Measurements from ENCODE around the gene ITGAL. TPM values are rescaled to one million over a fixed set of nuclear protein-coding genes. Genes with fewer than 3 reads are reported as not detected.

The ITGAL gene
- total RNA-seq, 4 donors from 2014 or later: 1.8 to 33.7 (median 6.7) TPM

DNA sequence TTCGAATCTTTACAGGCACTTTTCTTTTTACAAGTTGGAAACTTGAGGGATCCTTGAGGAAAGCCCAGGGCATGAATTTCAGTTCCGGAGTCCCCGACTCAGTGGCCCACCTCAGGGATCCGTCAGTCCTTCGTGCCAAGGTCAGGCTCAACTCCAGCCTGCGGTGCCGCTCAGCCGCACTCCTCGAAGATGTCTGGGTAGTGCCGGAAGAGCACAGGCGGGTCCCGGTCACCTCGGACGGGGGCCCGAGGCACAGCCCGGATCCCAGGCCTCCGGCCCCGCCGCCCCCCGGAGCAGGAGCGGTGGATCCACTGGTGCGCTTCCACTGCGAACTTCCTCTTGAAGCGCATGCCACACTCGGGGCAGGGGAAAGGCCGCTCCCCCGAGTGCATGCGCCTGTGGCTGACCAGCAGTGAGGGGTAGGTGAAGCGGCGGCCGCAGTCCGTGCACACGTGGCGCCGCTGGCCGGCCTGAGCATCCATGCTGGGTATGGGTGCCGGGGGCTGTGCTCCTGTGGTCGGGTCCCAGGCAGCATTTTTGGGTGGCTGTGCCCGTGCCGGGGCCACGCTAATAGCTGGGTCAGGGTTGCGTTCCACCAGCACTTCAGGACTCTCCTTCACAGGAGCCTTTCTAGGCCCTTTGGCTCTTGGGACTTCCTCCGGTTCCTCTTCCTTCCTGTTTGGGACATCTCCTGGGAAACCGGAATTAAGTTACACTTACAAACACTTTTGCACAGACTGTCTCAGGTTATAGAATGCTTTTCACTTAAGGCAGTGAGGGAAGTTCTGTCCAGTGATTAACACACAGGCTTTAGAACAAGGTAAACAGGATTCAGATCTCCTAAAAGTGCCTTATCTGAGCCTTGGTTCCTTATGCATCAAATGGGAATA, 97.4 kb downstream of the ITGAL start:
- in situ Hi-C loops (cut with MboI; ENCODE audit: low pct_ligation_motif_present in 1 of 4, low pct_unique_long_range_greater_than_20kb in 1 of 4, low sequenced_read_pairs in 3 of 4): loop anchor here in 2 of 4 donors (10.0 to 25.0 kb wide), 2 partner anchors 65 to 133 kb away; partner anchors contain the start of genes DCTPP1 (in 1 of the 2) and SEPHS2 (in 1 of the 2)
- 80 to 94% methylated on average over 5 to 44 of the region's 44 CpGs for WGBS, 2 donors (ENCODE audit: low coverage in 1 of 2)

DNA sequence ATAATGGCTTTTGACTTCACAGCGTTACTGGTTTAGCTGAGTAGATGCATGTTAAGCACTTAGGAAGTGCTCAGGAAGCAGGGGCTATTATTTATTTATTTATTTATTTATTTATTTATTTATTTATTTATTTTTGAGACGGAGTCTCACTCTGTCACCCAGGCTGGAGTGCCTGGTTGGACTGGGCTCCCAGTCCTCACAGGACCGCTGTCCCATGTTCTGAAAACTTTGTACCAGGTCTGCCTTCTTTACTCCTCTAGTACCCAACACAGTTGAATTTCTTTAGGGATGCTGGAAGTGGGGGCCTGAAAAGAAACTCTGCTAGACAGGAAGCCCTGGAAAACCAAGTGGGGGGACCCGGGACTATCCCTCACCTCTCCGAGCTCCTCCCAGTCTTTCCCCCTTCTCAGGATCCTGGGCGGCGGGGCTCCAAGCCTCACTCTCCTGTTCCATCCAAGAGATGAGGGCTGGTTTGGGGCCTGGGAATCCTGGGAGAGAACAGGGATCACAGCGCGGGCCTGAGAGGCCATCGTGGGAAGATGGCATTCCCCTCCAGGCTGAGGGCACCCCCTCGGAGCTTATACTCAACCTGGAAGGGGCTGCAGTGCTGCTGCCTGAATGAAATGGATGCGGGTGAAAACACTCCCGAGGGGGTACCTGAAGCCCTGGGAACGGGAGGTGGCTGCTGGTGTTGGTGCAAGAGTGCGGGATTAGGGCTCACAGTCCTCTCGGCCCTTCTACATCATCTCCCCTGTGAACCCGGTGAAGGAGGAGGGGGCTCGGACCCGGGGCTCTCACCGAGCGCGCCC, 98.3 kb downstream of the ITGAL start:
- H3K4me1 ChIP-seq: peaks cover 12 to 34% (median 24%) of the 10 kb centered on the region in 4 donors
- DNase-seq: no peak
- intact Hi-C loops (cut with DNase I; ENCODE audit: low total_unique reads) (loop anchor here (10.0 kb wide), 1 partner anchor 54 kb away; no protein-coding TSS in a partner anchor), in situ Hi-C loops (cut with MboI; ENCODE audit: low pct_ligation_motif_present in 1 of 4, low pct_unique_long_range_greater_than_20kb in 1 of 4, low sequenced_read_pairs in 3 of 4) (loop anchor here in 2 of 4 donors (10.0 to 25.0 kb wide), 2 partner anchors 64 to 134 kb away; partner anchors contain the start of genes DCTPP1 (in 1 of the 2) and SEPHS2 (in 1 of the 2))
- peak overlapping the region; percentile 99 to 100 (median 99) for H3K27ac ChIP-seq
- no peaks in the 10 kb centered on the region for H3K9me3 ChIP-seq
- TF ChIP-seq CTCF (IDR thresholded peaks at IDR 0.05) (no peak), POLR2A (IDR thresholded peaks at IDR 0.05) (no peak), EP300 (IDR thresholded peaks at IDR 0.05; ENCODE audit: low read depth) (no peak), POLR2AphosphoS5 (IDR thresholded peaks at IDR 0.05) (peak in 1 of 3 donors; percentile 16)
- H3K36me3 ChIP-seq: no peaks in the 10 kb centered on the region
- peak overlapping the region; percentile 81 to 92 (median 82) for H3K4me3 ChIP-seq
- WGBS, 2 donors (ENCODE audit: low coverage in 1 of 2): 7 to 67% methylated on average over 1 to 22 of the region's 22 CpGs
- no peaks in the 10 kb centered on the region for H3K27me3 ChIP-seq

More for the DNA sequence above, 97.4 kb downstream of the ITGAL start:
- Histone ChIP-seq H3K4me1 (peaks cover 12 to 34% (median 24%) of the 10 kb centered on the region in 4 donors), H3K27me3 (no peaks in the 10 kb centered on the region), H3K4me3 (peak overlapping the region in 1 of 4 donors; percentile 81), H3K36me3 (no peaks in the 10 kb centered on the region), H3K9me3 (no peaks in the 10 kb centered on the region), H3K27ac (peak overlapping the region; percentile 99 to 100 (median 99))
- TF ChIP-seq POLR2AphosphoS5 (IDR thresholded peaks at IDR 0.05) (no peak), CTCF (IDR thresholded peaks at IDR 0.05) (no peak), POLR2A (IDR thresholded peaks at IDR 0.05) (no peak), EP300 (IDR thresholded peaks at IDR 0.05; ENCODE audit: low read depth) (no peak)
- intact Hi-C loops (cut with DNase I; ENCODE audit: low total_unique reads): loop anchor here (10.0 kb wide), 1 partner anchor 55 kb away; no protein-coding TSS in a partner anchor
- no peak for DNase-seq

DNA sequence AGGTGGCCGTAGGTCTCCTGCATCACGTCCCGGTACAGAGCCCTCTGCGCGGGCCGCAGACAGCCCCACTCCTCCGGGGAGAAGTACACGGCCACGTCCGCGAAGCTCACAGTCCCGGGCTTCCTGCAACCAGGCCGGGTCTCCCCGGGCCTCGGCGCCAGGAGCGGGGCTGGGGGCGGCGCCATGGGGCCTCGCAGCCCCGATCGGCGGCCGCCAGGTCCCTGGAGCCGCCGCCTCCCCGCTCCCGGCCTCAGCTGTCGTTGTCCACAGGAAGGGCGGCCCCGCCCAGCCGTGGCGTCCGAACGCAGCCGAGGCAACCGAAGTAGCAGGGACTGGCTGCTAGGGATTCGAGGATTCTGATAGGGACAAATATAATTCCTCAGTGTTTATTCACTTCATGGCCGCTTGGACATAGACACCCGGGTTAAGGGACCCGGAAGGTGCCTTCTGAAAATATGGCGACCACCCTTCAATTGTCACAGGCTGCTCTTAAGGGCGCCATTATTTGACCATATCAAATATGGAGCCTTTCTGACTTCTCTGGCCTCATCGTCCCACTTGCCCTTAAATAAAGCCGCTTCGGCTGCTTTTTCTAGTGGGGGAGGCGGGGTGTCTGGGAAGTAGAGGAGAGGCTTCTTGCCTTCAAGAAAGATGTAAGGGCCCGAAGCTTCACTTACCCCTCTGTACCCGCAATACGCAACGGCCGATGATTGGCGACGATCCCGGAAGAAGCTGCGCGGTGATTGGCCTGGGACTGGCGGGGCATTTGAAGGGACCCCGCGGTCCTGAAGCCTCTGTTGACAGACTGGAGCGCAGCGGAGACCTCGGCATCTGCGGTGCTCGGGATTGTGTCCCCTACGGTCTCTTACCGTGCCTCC, 99.1 kb downstream of the ITGAL start, which contains the start of gene ZNF688:
Gene ZNF688, minus strand, starts transcription at position 270 of the 878 bp plus-strand sequence. Its CDS starts 85 bp downstream, at position 185.
- intact Hi-C loops (cut with DNase I; ENCODE audit: low total_unique reads): loop anchor here (10.0 kb wide), 1 partner anchor 53 kb away; no protein-coding TSS in a partner anchor
- TF ChIP-seq CTCF (IDR thresholded peaks at IDR 0.05) (peak in 1 of 5 experiments; percentile 39), POLR2AphosphoS5 (IDR thresholded peaks at IDR 0.05) (peak; percentile 66 to 84 (median 73)), EP300 (IDR thresholded peaks at IDR 0.05; ENCODE audit: low read depth) (no peak), POLR2A (IDR thresholded peaks at IDR 0.05) (peak; percentile 74)
- peak; percentile 96 for DNase-seq
- in situ Hi-C loops (cut with MboI; ENCODE audit: low pct_ligation_motif_present in 1 of 4, low pct_unique_long_range_greater_than_20kb in 1 of 4, low sequenced_read_pairs in 3 of 4): loop anchor here in 2 of 4 donors (10.0 to 25.0 kb wide), 2 partner anchors 63 to 134 kb away; partner anchors contain the start of genes DCTPP1 (in 1 of the 2) and SEPHS2 (in 1 of the 2)
- Histone ChIP-seq H3K27ac (peak within 1 kb of the TSS; percentile 99 to 100 (median 99)), H3K27me3 (no peaks in the 10 kb centered on the region), H3K4me3 (peak within 1 kb of the TSS; percentile 81 to 92 (median 82)), H3K9me3 (no peaks in the 10 kb centered on the region), H3K4me1 (peaks cover 12 to 34% (median 24%) of the 10 kb centered on the region in 4 donors), H3K36me3 (no peaks in the 10 kb centered on the region)
- 0% methylated on average over 61 of the region's 67 CpGs; no CpG with 5 or more reads in 1 of the 2 donors for WGBS, 2 donors (ENCODE audit: low coverage in 1 of 2)

Small RNA genes within 50 kb of the gene (small RNA-seq; reads per million reads assigned to genes)
- gene MIR4518 (0 reads per million in 4 donors), gene RF00019 (0 reads per million in 4 donors), gene RNU7-61P (0 reads per million in 4 donors)

Other genes starting within 250 kb of the ITGAL start
- 1 to 10 TPM; 2.4 to 6.4 (median 5.2) TPM for gene NPIPB13, start 224.3 kb upstream of the ITGAL start, total RNA-seq
- 10 to 100 TPM; 25.8 to 41.1 (median 33.0) TPM for gene CD2BP2, start 117.4 kb upstream of the ITGAL start, total RNA-seq
- gene TBC1D10B, start 102.2 kb upstream of the ITGAL start, total RNA-seq: 10 to 100 TPM; 32.5 to 62.9 (median 40.3) TPM
- 1 to 10 TPM in 1 of 4 donors, not detected in 3; 6.3 TPM for gene MYL11, start 97.9 kb upstream of the ITGAL start, total RNA-seq
- gene SEPTIN1, start 90.2 kb upstream of the ITGAL start, total RNA-seq: 1 to 10 TPM; 2.8 to 9.8 (median 4.8) TPM
- 10 to 100 TPM in 1 of 4 donors, 1 to 10 TPM in 2, not detected in 1; 5.8 to 10.5 (median 7.0) TPM for gene ZNF48, start 77.3 kb upstream of the ITGAL start, total RNA-seq
- gene ZNF771, start 65.1 kb upstream of the ITGAL start, total RNA-seq: 10 to 100 TPM in 3 of 4 donors, 1 to 10 TPM in 1; 7.4 to 28.1 (median 15.1) TPM
- 10 to 100 TPM; 35.2 to 74.1 (median 50.0) TPM for gene DCTPP1, start 42.7 kb upstream of the ITGAL start, total RNA-seq
- gene SEPHS2, start 26.9 kb upstream of the ITGAL start, total RNA-seq: 100 to 1,000 TPM in 3 of 4 donors, 10 to 100 TPM in 1; 86.7 to 218 (median 151) TPM
- gene ZNF768, start 53.8 kb downstream of the ITGAL start, total RNA-seq: 100 to 1,000 TPM in 1 of 4 donors, 10 to 100 TPM in 3; 54.7 to 116 (median 74.9) TPM
- gene ZNF747, start 62.1 kb downstream of the ITGAL start, total RNA-seq: 10 to 100 TPM; 16.0 to 25.7 (median 16.8) TPM
- 10 to 100 TPM; 17.9 to 48.0 (median 23.2) TPM for gene ZNF764, start 85.6 kb downstream of the ITGAL start, total RNA-seq
- gene ZNF688, start 99.0 kb downstream of the ITGAL start, total RNA-seq: 10 to 100 TPM; 22.9 to 64.3 (median 43.5) TPM
- 100 to 1,000 TPM in 1 of 4 donors, 10 to 100 TPM in 3; 17.2 to 131 (median 20.5) TPM for gene ZNF785, start 113.0 kb downstream of the ITGAL start, total RNA-seq
- gene ZNF689, start 137.6 kb downstream of the ITGAL start, total RNA-seq: 10 to 100 TPM in 1 of 4 donors, 1 to 10 TPM in 3; 3.4 to 77.1 (median 8.1) TPM
- gene PRR14, start 178.2 kb downstream of the ITGAL start, total RNA-seq: 100 to 1,000 TPM in 2 of 4 donors, 10 to 100 TPM in 2; 42.9 to 154 (median 85.5) TPM
- gene FBRS, start 185.7 kb downstream of the ITGAL start, total RNA-seq: 100 to 1,000 TPM in 1 of 4 donors, 10 to 100 TPM in 3; 54.6 to 114 (median 73.1) TPM
- 100 to 1,000 TPM in 1 of 4 donors, 10 to 100 TPM in 3; 43.8 to 135 (median 71.3) TPM for gene SRCAP, start 226.4 kb downstream of the ITGAL start, total RNA-seq

Data from transverse colon (tissue), 4 donors.